Gastroesophageal sphincter (tissue), 4 donors: ENCODE data around the gene TP53TG3F. TPM values are rescaled to one million over a fixed set of nuclear protein-coding genes. Genes with fewer than 3 reads are reported as not detected.
"Not testable (repeated sequence)": the region's sequence is repeated elsewhere in the genome, so short reads cannot be mapped to it uniquely, and the experiment has no call there.

Source experiments
- ATAC-seq: fragments of 150-250 bp; one replicate; pipeline ENCODE4 v1.9.1; 2016; ENCODE audit warnings: mild to moderate bottlenecking, moderate library complexity
- H3K27ac ChIP-seq, 4 donors: fragments of 200-600 bp; sonication (generic) in 3 of 4; 1 replicate in 3 of 4; 2 replicates in 1 of 4; pipeline ENCODE4 v1.5.1; 2016 to 2019
- H3K27me3 ChIP-seq: fragments of 200-600 bp; sonication (generic); one replicate; pipeline ENCODE4 v1.5.1; 2019
- H3K36me3 ChIP-seq, 2 donors: fragments of 200-600 bp; sonication (generic); one replicate each; pipeline ENCODE4 v1.5.1; 2019; ENCODE audit warnings: control low read depth in 1 of 2
- H3K4me1 ChIP-seq, 3 donors: fragments of 200-600 bp; sonication (generic); 1 replicate in 2 of 3; 2 replicates in 1 of 3; pipeline ENCODE4 v1.5.1; 2016 to 2019; ENCODE audit warnings: control low read depth in 2 of 3
- H3K4me3 ChIP-seq, 2 donors: fragments of 200-600 bp; sonication (generic); one replicate each; pipeline ENCODE4 v1.5.1; 2019; ENCODE audit warnings: mild to moderate bottlenecking in 1 of 2, moderate library complexity in 1 of 2
- H3K9me3 ChIP-seq, 3 donors: fragments of 200-600 bp; sonication (generic); one replicate each; pipeline ENCODE4 v1.5.1; 2017 to 2019; ENCODE audit warnings: control low read depth in 2 of 3
- WGBS, 2 donors: methylation state at CpG; one replicate each; pipeline ENCODE4 v1.1.5; 2018; ENCODE audit warnings: low coverage in 1 of 2; 5-methylcytosine and 5-hydroxymethylcytosine counted together
- small RNA-seq, 4 donors: library from RNA; depleted of rRNA; stranded (forward); fragments of <200 nt; gene quantifications; one replicate each; pipeline ENCODE3, GENCODE V24; 2016
- total RNA-seq, 4 donors: library from RNA; depleted of rRNA; stranded (reverse); fragments of >200 nt; gene quantifications; one replicate each; pipeline ENCODE4 v1.1.0, GENCODE V29; 2016

The TP53TG3F gene
- total RNA-seq: not detected

GRCh38 chr16:33459312-33459711, at the start of gene TP53TG3F:
TP53TG3F (plus strand) TSS chr16:33459612; CDS start chr16:33459680, 68 bp downstream.
- H3K27ac ChIP-seq, H3K9me3 ChIP-seq, H3K36me3 ChIP-seq, H3K4me3 ChIP-seq, H3K4me1 ChIP-seq, ATAC-seq, H3K27me3 ChIP-seq: not testable (repeated sequence)
- WGBS, 2 donors: no CpG with 5 or more reads among the region's 25 CpGs

GRCh38 chr16:33491611-33492010, 32.2 kb downstream of the TP53TG3F start:
- H3K9me3 ChIP-seq, ATAC-seq: not testable (repeated sequence)
- no CpG with 5 or more reads among the region's 2 CpGs for WGBS, 2 donors

GRCh38 chr16:33507231-33507630, 47.8 kb downstream of the TP53TG3F start:
- H3K4me1 ChIP-seq, H3K4me3 ChIP-seq, H3K27ac ChIP-seq, ATAC-seq, H3K9me3 ChIP-seq, H3K36me3 ChIP-seq, H3K27me3 ChIP-seq: not testable (repeated sequence)
- WGBS, 2 donors: no CpG with 5 or more reads among the region's 4 CpGs

More at GRCh38 chr16:33491611-33492010, 32.2 kb downstream of the TP53TG3F start:
- not testable (repeated sequence) for H3K4me3 ChIP-seq, H3K36me3 ChIP-seq, H3K27ac ChIP-seq, H3K4me1 ChIP-seq, H3K27me3 ChIP-seq

GRCh38 chr16:33509070-33509469, 49.7 kb downstream of the TP53TG3F start:
- H3K4me1 ChIP-seq, H3K4me3 ChIP-seq, ATAC-seq, H3K27ac ChIP-seq, H3K27me3 ChIP-seq, H3K36me3 ChIP-seq, H3K9me3 ChIP-seq: not testable (repeated sequence)
- no CpG with 5 or more reads among the region's 4 CpGs for whole genome bisulfite sequencing, 2 donors

GRCh38 chr16:33509906-33510305, 50.5 kb downstream of the TP53TG3F start:
- H3K9me3 ChIP-seq, H3K36me3 ChIP-seq, ATAC-seq, H3K27me3 ChIP-seq, H3K27ac ChIP-seq, H3K4me3 ChIP-seq, H3K4me1 ChIP-seq: not testable (repeated sequence)
- WGBS, 2 donors: no CpG with 5 or more reads among the region's 10 CpGs

Small RNA genes within 50 kb of the gene (small RNA-seq; reads per million reads assigned to genes)
- gene AC136944.5: 0 reads per million in 4 donors
- 0 reads per million in 4 donors for gene AC136944.6

Other genes starting within 250 kb of the TP53TG3F start
- not detected for gene TP53TG3E, start 155.3 kb upstream of the TP53TG3F start, total RNA-seq
- not detected for gene TP53TG3B, start 98.8 kb upstream of the TP53TG3F start, total RNA-seq